DND-41 (cell line): ENCODE data around the gene RBPJL.

Experiments used
- CTCF ChIP-seq: IDR thresholded peaks from 2 replicates; pipeline ENCODE4 v1.5.1; 2012; ENCODE audit warnings: borderline replicate concordance, low read length, moderate library complexity, mild to moderate bottlenecking; ENCODE audit not compliant: poor library complexity, severe bottlenecking; ENCODE audit errors: extremely low read depth
- EZH2 ChIP-seq: IDR thresholded peaks from 3 replicates; pipeline ENCODE4 v1.6.1; 2012; ENCODE audit warnings: borderline replicate concordance, low read depth, mild to moderate bottlenecking, moderate library complexity, low read length, inconsistent platforms; ENCODE audit not compliant: severe bottlenecking

DNA sequence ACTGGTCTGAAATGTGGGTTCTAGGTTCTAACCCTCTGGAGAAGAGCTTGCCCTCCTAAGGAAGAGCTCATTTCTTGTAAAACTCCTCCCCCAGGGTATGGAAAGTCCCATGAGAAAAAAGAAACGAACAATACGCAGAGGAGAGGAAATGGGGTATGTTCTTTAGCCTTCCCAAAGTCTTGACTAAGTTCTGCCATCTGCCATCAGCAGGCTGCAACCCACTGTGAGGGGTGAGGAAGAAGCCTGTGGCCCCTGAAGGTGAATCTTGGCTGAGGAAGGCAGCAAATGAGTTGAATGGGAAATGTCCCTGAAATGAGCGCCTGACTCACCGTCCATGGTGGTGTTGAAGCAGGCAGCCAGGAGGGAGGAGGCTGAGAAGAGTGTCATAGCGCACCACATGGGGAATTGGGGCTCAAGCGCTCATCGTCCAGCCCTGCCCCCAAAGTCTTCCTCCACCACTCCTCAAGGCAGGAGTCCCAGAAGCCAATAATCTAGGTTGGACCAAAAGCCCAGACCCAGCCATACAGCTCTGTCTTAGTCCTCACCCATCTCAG, 11.8 kb downstream of the RBPJL start:
- TF ChIP-seq EZH2 (no peak), CTCF (no peak)
